SK-N-MC (cell line): ENCODE data around the gene NDUFS7.

Experiments
- EZH2 ChIP-seq: fragments of 200-600 bp; sonication (generic); IDR thresholded peaks from one replicate; pipeline ENCODE4 v1.6.1; 2017; ENCODE audit warnings: antibody characterized with exemption
- POLR2AphosphoS5 ChIP-seq: IDR thresholded peaks from 2 replicates; pipeline ENCODE4 v1.6.1; 2012; ENCODE audit warnings: mild to moderate bottlenecking, low read depth, low read length, borderline replicate concordance

- TF ChIP-seq EZH2 (no peak), POLR2AphosphoS5 (no peak)
Measured at GRCh38 chr19:1394252-1395193, 10.8 kb downstream of the NDUFS7 start.
